Measurements from ENCODE around the gene NPLOC4. TPM values are rescaled to one million over a fixed set of nuclear protein-coding genes. Genes with fewer than 3 reads are reported as not detected.

Gene NPLOC4
- total and polyA plus RNA-seq, 2 of the 13 experiments (the other 11 are each of a cell fraction or from before 2014, with no cell fraction given): 57.0 to 97.0 TPM

- TF ChIP-seq HDAC6 (IDR thresholded peaks at IDR 0.05; ENCODE audit: low read depth, low read length) (no peak), RORA (CRISPR knock-in tag; IDR thresholded peaks at IDR 0.05) (no peak), ZNF136 (CRISPR knock-in tag; IDR thresholded peaks at IDR 0.05; ENCODE audit: low read depth) (0 out of 2 replicates have a peak, but pooled peaks have one; percentile 3)
These were observed 46.9 kb upstream of the NPLOC4 start, which contains the start of the genes ARL16 and HGS (continued) for GRCh38 chr17:81683584-81684441.

DNA sequence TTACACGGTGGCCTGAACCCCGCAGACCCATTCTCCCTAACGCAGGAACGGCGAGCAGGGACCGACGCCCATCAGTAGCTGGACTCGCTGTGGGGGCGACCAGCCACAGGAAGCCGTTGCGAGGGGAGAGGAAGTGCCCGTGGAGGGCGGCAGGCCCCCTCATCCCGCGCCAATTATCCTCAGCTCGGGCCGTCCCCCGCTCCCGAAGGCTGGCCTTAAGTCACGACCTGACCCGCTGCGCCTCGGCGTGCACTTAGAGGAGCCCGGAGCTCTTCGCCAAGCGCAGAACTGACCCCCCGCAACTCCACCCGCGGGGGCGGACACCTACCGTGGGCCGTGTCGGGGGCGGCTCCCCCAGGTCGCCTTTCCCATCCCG is 46.3 kb upstream of the NPLOC4 start:
- no peaks in the 10 kb centered on the region for H3K9me3 ChIP-seq (ENCODE audit: low read length)
- H3K79me2 ChIP-seq (ENCODE audit: insufficient read depth, low read length): peaks cover 35% of the 10 kb centered on the region
- peak overlapping the region; percentile 90 for H3K4me2 ChIP-seq (ENCODE audit: low read depth, low read length)
- DNase-seq (ENCODE audit: low spot score) (no peak), ATAC-seq (peak; percentile 7), FAIRE-seq (no peak)
- H3K36me3 ChIP-seq (replicated peaks in 1 of 2; ENCODE audit: control insufficient read depth in 1 of 2, insufficient read depth in 2 of 2, low read length in 2 of 2): peaks cover 21 to 30% of the 10 kb centered on the region in 2 experiments; a peak in 4 of 5 replicates
- peak overlapping the region; percentile 94 to 99 (median 97) for H3K4me3 ChIP-seq (replicated peaks in 1 of 3; ENCODE audit: insufficient read depth in 1 of 3, low read depth in 2 of 3, low read length in 3 of 3)
- in situ Hi-C loops (cut with HindIII; ENCODE audit: extremely low pct_ligation_motif_present, low pct_unique_long_range_greater_than_20kb): no loop called here
- no peak overlapping the region for H2AFZ ChIP-seq (ENCODE audit: low read length)
- H3K27ac ChIP-seq (ENCODE audit: extremely low read length, insufficient read depth, low read length): peak overlapping the region; percentile 68
- CTCF ChIA-PET (ENCODE audit: low intra/inter-chr PET ratio, low total read pairs): no interaction called here
- POLR2A ChIA-PET: interaction anchor here (0.5 to 4.5 kb wide), 26 partner anchors 10 to 1886 kb away, joined by 3 to 124 read pairs (median 4); partner anchors contain the start of genes CBX8, CCDC137, FAAP100 and MCRIP1
- peaks cover 43% of the 10 kb centered on the region for H3K4me1 ChIP-seq (ENCODE audit: insufficient read depth, low read length)
- no peaks in the 10 kb centered on the region for H4K20me1 ChIP-seq (ENCODE audit: insufficient read depth, low read length)
- peak overlapping the region; percentile 94 for H3K9ac ChIP-seq (ENCODE audit: insufficient read depth, low read depth, low read length)
- 3% methylated on average over 13 of the region's 37 CpGs for WGBS (ENCODE audit: low lambda C conversion rate)
- H3K27me3 ChIP-seq (ENCODE audit: control insufficient read depth in 1 of 2, insufficient read depth in 2 of 2, low read length in 2 of 2): no peaks in the 10 kb centered on the region; a peak in 1 of 5 replicates
- BruUV-seq (replicated peaks): no TSS peak
- intact Hi-C loops (cut with micrococcal nuclease; ENCODE audit: unreplicated experiment): no loop called here
- TF ChIP-seq KAT8 (CRISPR knock-in tag; IDR thresholded peaks at IDR 0.05) (no peak), KIAA2018 (CRISPR knock-in tag; IDR thresholded peaks at IDR 0.05; ENCODE audit: borderline replicate concordance) (0 out of 2 replicates have a peak, but pooled peaks have one; percentile 76)
- TF ChIP-seq, protein P1, sequence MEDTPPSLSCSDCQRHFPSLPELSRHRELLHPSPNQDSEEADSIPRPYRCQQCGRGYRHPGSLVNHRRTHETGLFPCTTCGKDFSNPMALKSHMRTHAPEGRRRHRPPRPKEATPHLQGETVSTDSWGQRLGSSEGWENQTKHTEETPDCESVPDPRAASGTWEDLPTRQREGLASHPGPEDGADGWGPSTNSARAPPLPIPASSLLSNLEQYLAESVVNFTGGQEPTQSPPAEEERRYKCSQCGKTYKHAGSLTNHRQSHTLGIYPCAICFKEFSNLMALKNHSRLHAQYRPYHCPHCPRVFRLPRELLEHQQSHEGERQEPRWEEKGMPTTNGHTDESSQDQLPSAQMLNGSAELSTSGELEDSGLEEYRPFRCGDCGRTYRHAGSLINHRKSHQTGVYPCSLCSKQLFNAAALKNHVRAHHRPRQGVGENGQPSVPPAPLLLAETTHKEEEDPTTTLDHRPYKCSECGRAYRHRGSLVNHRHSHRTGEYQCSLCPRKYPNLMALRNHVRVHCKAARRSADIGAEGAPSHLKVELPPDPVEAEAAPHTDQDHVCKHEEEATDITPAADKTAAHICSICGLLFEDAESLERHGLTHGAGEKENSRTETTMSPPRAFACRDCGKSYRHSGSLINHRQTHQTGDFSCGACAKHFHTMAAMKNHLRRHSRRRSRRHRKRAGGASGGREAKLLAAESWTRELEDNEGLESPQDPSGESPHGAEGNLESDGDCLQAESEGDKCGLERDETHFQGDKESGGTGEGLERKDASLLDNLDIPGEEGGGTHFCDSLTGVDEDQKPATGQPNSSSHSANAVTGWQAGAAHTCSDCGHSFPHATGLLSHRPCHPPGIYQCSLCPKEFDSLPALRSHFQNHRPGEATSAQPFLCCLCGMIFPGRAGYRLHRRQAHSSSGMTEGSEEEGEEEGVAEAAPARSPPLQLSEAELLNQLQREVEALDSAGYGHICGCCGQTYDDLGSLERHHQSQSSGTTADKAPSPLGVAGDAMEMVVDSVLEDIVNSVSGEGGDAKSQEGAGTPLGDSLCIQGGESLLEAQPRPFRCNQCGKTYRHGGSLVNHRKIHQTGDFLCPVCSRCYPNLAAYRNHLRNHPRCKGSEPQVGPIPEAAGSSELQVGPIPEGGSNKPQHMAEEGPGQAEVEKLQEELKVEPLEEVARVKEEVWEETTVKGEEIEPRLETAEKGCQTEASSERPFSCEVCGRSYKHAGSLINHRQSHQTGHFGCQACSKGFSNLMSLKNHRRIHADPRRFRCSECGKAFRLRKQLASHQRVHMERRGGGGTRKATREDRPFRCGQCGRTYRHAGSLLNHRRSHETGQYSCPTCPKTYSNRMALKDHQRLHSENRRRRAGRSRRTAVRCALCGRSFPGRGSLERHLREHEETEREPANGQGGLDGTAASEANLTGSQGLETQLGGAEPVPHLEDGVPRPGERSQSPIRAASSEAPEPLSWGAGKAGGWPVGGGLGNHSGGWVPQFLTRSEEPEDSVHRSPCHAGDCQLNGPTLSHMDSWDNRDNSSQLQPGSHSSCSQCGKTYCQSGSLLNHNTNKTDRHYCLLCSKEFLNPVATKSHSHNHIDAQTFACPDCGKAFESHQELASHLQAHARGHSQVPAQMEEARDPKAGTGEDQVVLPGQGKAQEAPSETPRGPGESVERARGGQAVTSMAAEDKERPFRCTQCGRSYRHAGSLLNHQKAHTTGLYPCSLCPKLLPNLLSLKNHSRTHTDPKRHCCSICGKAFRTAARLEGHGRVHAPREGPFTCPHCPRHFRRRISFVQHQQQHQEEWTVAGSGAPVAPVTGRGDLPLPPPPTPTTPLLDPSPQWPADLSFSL (CRISPR knock-in tag; IDR thresholded peaks at IDR 0.05): no peak

Data from HepG2 (cell line).